Heart right ventricle (tissue), 16 donors: Measurements from ENCODE around the gene RAP1GDS1. TPM values are rescaled to one million over a fixed set of nuclear protein-coding genes. Genes with fewer than 3 reads are reported as not detected.

ENCODE experiments used
- ATAC-seq, 8 donors: fragments of 200-7000 bp; cut with Tn5 transposase; one replicate each; pipeline ENCODE4 v1.9.1; 2020; ENCODE audit warnings: mild to moderate bottlenecking in 8 of 8, moderate library complexity in 8 of 8, moderate number of reproducible peaks in 1 of 8
- DNase-seq, 2 donors: peaks; one replicate each; pipeline ENCODE4 v3.0.0-alpha.2; 2020
- H3K27ac ChIP-seq, 10 donors: fragments of 200-600 bp; sonication (generic) in 2 of 10; one replicate each; pipeline versions ENCODE4 v1.5.0 to v1.8.0; 2020 to 2022; ENCODE audit warnings: mild to moderate bottlenecking in 3 of 10
- H3K27me3 ChIP-seq, 7 donors: fragments of 200-600 bp; one replicate each; pipeline ENCODE4 v1.8.0; 2021 to 2022; ENCODE audit warnings: mild to moderate bottlenecking in 2 of 7
- H3K36me3 ChIP-seq, 9 donors: fragments of 200-600 bp; sonication (generic) in 1 of 9; one replicate each; pipeline versions ENCODE4 v1.5.0 to v1.8.0; 2020 to 2022; ENCODE audit warnings: mild to moderate bottlenecking in 2 of 9
- H3K4me1 ChIP-seq, 9 donors: fragments of 200-600 bp; sonication (generic) in 1 of 9; one replicate each; pipeline versions ENCODE4 v1.5.0 to v1.8.0; 2020 to 2022; ENCODE audit warnings: mild to moderate bottlenecking in 4 of 9
- H3K4me3 ChIP-seq, 10 donors: fragments of 200-600 bp; sonication (generic) in 2 of 10; one replicate each; pipeline versions ENCODE4 v1.5.0 to v1.8.0; 2020 to 2022; ENCODE audit warnings: mild to moderate bottlenecking in 7 of 10, moderate library complexity in 2 of 10
- H3K9me3 ChIP-seq, 11 donors: fragments of 200-600 bp in 10 of 11; sonication (generic) in 2 of 11; one replicate each; pipeline versions ENCODE4 v1.5.0 to v1.8.0; 2013 to 2022; ENCODE audit warnings: mild to moderate bottlenecking in 2 of 11, control low read depth in 1 of 11, moderate library complexity in 1 of 11
- CTCF ChIP-seq, 9 donors: fragments of 200-600 bp; sonication (generic) in 2 of 9; IDR thresholded peaks; one replicate each; pipeline versions ENCODE4 v1.5.0 to v1.8.0; 2021 to 2022; ENCODE audit warnings: antibody characterized with exemption in 9 of 9, mild to moderate bottlenecking in 5 of 9, moderate library complexity in 1 of 9
- WGBS, 2 donors: extraction: QIAGEN DNeasy Blood & Tissue Kit; methylation state at CpG; one replicate each; pipeline ENCODE4 v1.1.7; 2013; ENCODE audit warnings: inconsistent platforms in 1 of 2; 5-methylcytosine and 5-hydroxymethylcytosine counted together
- intact Hi-C, 10 donors: fragments of 100-400 bp; cut with DNase I; formaldehyde crosslinking; loops; one replicate each; pipeline versions ENCODE4 v1.11.1 to v1.14.2; 2022
- polyA plus RNA-seq, 2 donors: library from polyadenylated mRNA; stranded (reverse); fragments of 200-250 nt; gene quantifications; one replicate each; pipeline ENCODE4 v1.2.3, GENCODE V29; 2013
- total RNA-seq, 10 donors: library from RNA; stranded (reverse); fragmentation: NEBNext Ultra II Directional in 3 of 10; extraction: Animal tissue kit (Norgen Biotek cat#: 25700) in 3 of 10; gene quantifications; one replicate each; pipeline versions ENCODE4 v1.2.1 to v1.2.4, GENCODE V29; 2021 to 2023
- donor health status: Arrhythmogenic right ventricular cardiomyopathy.
- donor health status: ischemic (EF 13 %, LVEDD 7.1; RV severe dilation, severe dysfunction).
- donor health status: healthy with polysubstance abuse.
- donor health status: DM: no; HTN: yes; CAD: no.
- donor health status: DM: no; HTN: no; CAD: no.
- donor health status: ischemic (EF 25% LVEDD 6.9; RV normal size, moderate dysfunction).
- donor health status: ischemic (EF 25% LVEDD 5.7; RV mildly dilated, moderate dysfunction).
- donor health status: healthy.
- donor health status: DM: yes; HTN: yes; CAD: no.
- donor health status: Ischemic cardiomyopathy.
- donor health status: ischemic (EF 35%, LVEDD 5.7; RV mildly dilated, moderate dysfunction).
- donor health status: nonischemic (EF 11% LVEDD 7.7; RV severe dilation, severe dysfunction).
- donor health status: DM: yes; HTN: yes; CAD: no.
- donor health status: PGD.
- donor health status: ischemic (EF 29% LVEDD 5.4; RV normal size, mild dysfunction).
- donor health status: nonischemic (EF 23%, LVEDD 6.1; RV moderate dilation, normal function).

Gene RAP1GDS1
- total and polyA plus RNA-seq, 12 donors, result 7.0 to 21.3 (median 12.7) TPM

DNA sequence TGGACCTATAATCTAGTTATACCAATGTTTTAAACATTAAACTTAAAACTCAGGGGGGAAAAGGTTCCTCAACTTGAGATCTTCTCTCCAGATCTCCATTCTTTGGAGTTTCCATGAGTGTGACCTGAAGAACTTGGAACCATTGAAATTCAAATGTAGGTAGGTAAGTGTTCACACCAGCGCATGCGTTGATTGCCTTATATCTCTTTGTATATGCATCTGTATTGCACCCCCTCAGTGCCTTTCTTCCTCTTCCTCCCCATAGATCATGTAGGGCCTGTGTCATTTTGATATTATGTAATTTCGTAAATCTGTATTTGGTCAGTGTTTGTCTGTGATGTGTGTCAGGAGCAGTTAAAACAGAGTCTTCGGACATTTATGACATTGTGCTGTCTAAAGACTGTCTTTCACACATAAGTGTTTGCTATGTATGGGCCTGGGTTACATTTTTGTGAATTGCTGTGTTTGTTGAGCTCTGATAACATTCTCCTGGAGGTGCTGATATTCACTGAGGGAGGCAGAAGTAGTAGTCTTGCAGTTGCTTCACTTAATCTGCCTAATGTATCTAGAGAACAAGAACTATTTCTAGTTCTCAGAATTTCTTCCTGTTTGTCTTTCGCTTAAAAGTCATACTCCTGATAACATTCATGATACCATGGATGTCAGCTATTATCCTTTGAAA, 126.3 kb downstream of the RAP1GDS1 start:
- no peaks in the 10 kb centered on the region for H3K27me3 ChIP-seq
- no peak for ATAC-seq

DNA sequence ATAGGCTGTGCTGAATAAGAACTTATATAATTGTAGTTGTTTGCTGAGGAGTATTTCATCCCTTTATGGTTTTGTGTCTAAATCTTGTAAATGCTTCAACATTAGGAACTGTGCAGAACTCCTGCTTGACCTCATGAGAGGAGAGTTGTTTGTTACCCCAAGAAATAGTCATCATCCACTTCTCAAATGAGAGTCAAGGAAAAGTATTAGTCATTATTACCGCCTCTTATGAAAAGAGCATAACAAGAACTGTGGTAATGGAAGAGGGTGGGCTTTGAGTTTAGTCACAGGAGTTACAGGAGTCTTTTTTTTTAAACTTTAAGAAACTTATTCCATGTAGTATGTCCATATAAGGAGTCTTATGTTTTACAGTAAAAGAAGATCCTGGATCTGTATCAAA, 132.9 kb downstream of the RAP1GDS1 start:
- H3K27me3 ChIP-seq, result no peaks in the 10 kb centered on the region
- no peaks in the 10 kb centered on the region for H3K4me1 ChIP-seq
- ATAC-seq, result no peak
- intact Hi-C loops, result no loop called here
- H3K9me3 ChIP-seq, result no peaks in the 10 kb centered on the region
- no peak overlapping the region for H3K4me3 ChIP-seq
- H3K36me3 ChIP-seq, result peaks cover 0 to 37% (median 3%) of the 10 kb centered on the region in 9 donors
- no peak for TF ChIP-seq CTCF (IDR thresholded peaks at IDR 0.05)
- WGBS, 2 donors, result 99 to 100% methylated on average over 1 of the region's 1 CpG
- DNase-seq, result no peak
- H3K27ac ChIP-seq, result no peak overlapping the region

More for the DNA sequence above, 126.3 kb downstream of the RAP1GDS1 start:
- no peak for DNase-seq
- intact Hi-C loops, result no loop called here
- Histone ChIP-seq H3K27ac (no peak overlapping the region), H3K4me3 (no peak overlapping the region), H3K36me3 (peaks cover 0 to 20% (median 0%) of the 10 kb centered on the region in 9 donors), H3K9me3 (no peaks in the 10 kb centered on the region), H3K4me1 (no peaks in the 10 kb centered on the region)
- 95 to 96% methylated on average over 5 of the region's 5 CpGs for WGBS, 2 donors
- no peak for TF ChIP-seq CTCF (IDR thresholded peaks at IDR 0.05)

DNA sequence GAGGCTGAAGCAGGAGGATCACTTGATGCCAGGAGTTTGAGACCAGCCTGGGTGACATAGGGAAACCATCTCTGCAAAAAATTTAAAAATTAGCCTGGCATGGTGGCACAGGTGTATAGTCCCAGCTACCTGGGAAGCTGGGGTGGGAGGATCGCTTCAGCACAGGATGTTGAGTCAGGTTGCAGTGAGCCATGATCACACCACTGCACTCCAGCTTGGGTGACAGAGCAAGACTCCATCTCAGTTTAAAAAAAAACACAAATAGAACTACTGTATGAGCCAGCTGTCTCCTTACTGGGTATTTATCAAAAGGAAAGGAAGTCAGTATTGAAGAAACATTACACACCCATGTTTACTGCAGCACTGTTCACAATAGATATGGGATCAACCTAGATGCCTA, 138.7 kb downstream of the RAP1GDS1 start:
- H3K27ac ChIP-seq, result no peak overlapping the region
- no peak for DNase-seq
- H3K9me3 ChIP-seq, result no peaks in the 10 kb centered on the region
- TF ChIP-seq CTCF (IDR thresholded peaks at IDR 0.05), result no peak
- peaks cover 0 to 22% (median 3%) of the 10 kb centered on the region in 9 donors for H3K36me3 ChIP-seq
- intact Hi-C loops, result no loop called here
- H3K27me3 ChIP-seq, result no peaks in the 10 kb centered on the region
- H3K4me1 ChIP-seq, result no peaks in the 10 kb centered on the region
- no peak for ATAC-seq
- 94 to 97% methylated on average over 1 of the region's 1 CpG for WGBS, 2 donors
- H3K4me3 ChIP-seq, result no peak overlapping the region

- ATAC-seq (no peak), DNase-seq (no peak)
- Histone ChIP-seq H3K27me3 (no peaks in the 10 kb centered on the region), H3K27ac (no peak overlapping the region), H3K36me3 (peaks cover 0 to 47% (median 0%) of the 10 kb centered on the region in 9 donors), H3K4me3 (no peak overlapping the region), H3K9me3 (peaks cover 0 to 7% (median 0%) of the 10 kb centered on the region in 11 donors), H3K4me1 (no peaks in the 10 kb centered on the region)
- intact Hi-C loops, result no loop called here
- no peak for TF ChIP-seq CTCF (IDR thresholded peaks at IDR 0.05)
- WGBS, 2 donors, result 99 to 100% methylated on average over 2 of the region's 2 CpGs
Observed at GRCh38 chr4:98406819-98407218, 145.6 kb downstream of the RAP1GDS1 start.
